Osteocyte (in vitro differentiated cells): Measurements from ENCODE around the gene GFRA4. TPM values are rescaled to one million over a fixed set of nuclear protein-coding genes. Genes with fewer than 3 reads are reported as not detected.
A peak's percentile ranks its signal among the peaks of the same experiment; 100 is the strongest.

ENCODE experiments used
- DNase-seq: peaks from one replicate; pipeline ENCODE4 v3.0.0; 2021; ENCODE audit warnings: mixed read lengths; ENCODE audit not compliant: unreplicated experiment; ENCODE audit errors: extremely low spot score
- H3K27ac Mint-ChIP-seq: one replicate; pipeline ENCODE4 v1.8.0; 2021; ENCODE audit warnings: mild to moderate bottlenecking, mixed read lengths; ENCODE audit not compliant: unreplicated experiment
- H3K27me3 Mint-ChIP-seq: one replicate; pipeline ENCODE4 v1.8.0; 2021; ENCODE audit warnings: mixed read lengths; ENCODE audit not compliant: unreplicated experiment
- H3K36me3 Mint-ChIP-seq: one replicate; pipeline ENCODE4 v1.8.0; 2021; ENCODE audit warnings: mixed read lengths; ENCODE audit not compliant: unreplicated experiment
- H3K4me1 Mint-ChIP-seq: one replicate; pipeline ENCODE4 v1.8.0; 2021; ENCODE audit warnings: mixed read lengths; ENCODE audit not compliant: unreplicated experiment
- H3K4me3 Mint-ChIP-seq: one replicate; pipeline ENCODE4 v1.8.0; 2021; ENCODE audit warnings: mild to moderate bottlenecking, moderate library complexity, mixed read lengths; ENCODE audit not compliant: unreplicated experiment
- H3K9me3 Mint-ChIP-seq: one replicate; pipeline ENCODE4 v1.8.0; 2021; ENCODE audit warnings: mixed read lengths; ENCODE audit not compliant: unreplicated experiment
- total RNA-seq: library from RNA; stranded (reverse); gene quantifications from 2 replicates; pipeline ENCODE4 v1.2.1, GENCODE V29; 2021
- TF ChIP-seq, protein P1 (sequence below): fragments of 200-600 bp; sonication (generic); IDR thresholded peaks from 2 replicates; pipeline ENCODE4 v1.5.0; 2021; ENCODE audit warnings: antibody characterized with exemption, mild to moderate bottlenecking, moderate library complexity

The GFRA4 gene
- total RNA-seq, 1 donor from 2014 or later: not detected

DNA sequence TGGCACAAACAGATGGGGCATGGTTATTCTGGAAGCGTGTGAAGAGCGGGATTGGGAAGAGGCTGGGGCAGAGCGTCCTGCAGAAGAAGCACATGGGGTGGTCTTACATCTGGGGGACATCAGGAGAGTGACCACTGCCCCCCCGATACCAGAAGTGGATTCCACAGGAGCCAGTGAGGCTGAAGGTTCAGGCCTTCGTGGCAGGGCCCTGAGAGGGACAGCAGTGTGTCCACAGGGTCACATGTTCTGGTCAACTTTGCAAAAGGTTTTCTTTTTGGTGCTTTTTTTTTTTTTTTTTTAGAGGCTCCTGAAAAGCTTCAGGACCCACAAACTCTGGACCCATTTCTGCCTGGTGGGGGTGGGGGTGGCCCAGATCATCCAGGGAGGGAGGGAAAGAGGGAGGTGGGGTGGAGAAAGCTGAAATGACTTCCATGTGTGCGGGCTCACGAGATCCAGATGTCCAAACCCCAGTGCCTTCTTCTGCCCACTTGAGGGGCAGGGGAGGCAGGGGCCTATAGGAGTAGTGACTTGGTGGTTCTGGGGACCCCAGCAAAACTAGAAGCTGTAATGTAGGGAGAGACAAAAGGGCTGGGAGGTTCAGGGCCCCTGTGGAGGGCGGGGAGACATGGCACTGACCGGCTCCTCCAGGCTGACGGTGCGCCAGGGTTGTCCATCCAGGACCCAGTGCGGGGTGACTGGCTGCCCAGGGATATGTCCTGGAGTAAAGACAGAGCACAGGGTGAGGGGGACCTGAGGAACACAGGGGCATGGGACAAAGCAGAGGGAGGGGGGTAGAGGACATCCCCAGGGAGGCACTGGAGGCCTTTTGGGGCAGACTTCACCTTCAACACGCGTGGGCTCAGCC lies 15.9 kb upstream of the GFRA4 start:
- Mint-ChIP-seq H3K9me3 (no peaks in the 10 kb centered on the region), H3K36me3 (no peaks in the 10 kb centered on the region), H3K27me3 (peaks cover 10% of the 10 kb centered on the region), H3K27ac (peak overlapping the region; percentile 94), H3K4me3 (peak overlapping the region; percentile 40), H3K4me1 (peaks cover 52% of the 10 kb centered on the region)
- TF ChIP-seq, protein P1, sequence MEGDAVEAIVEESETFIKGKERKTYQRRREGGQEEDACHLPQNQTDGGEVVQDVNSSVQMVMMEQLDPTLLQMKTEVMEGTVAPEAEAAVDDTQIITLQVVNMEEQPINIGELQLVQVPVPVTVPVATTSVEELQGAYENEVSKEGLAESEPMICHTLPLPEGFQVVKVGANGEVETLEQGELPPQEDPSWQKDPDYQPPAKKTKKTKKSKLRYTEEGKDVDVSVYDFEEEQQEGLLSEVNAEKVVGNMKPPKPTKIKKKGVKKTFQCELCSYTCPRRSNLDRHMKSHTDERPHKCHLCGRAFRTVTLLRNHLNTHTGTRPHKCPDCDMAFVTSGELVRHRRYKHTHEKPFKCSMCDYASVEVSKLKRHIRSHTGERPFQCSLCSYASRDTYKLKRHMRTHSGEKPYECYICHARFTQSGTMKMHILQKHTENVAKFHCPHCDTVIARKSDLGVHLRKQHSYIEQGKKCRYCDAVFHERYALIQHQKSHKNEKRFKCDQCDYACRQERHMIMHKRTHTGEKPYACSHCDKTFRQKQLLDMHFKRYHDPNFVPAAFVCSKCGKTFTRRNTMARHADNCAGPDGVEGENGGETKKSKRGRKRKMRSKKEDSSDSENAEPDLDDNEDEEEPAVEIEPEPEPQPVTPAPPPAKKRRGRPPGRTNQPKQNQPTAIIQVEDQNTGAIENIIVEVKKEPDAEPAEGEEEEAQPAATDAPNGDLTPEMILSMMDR: no peak
- DNase-seq: no peak

DNA sequence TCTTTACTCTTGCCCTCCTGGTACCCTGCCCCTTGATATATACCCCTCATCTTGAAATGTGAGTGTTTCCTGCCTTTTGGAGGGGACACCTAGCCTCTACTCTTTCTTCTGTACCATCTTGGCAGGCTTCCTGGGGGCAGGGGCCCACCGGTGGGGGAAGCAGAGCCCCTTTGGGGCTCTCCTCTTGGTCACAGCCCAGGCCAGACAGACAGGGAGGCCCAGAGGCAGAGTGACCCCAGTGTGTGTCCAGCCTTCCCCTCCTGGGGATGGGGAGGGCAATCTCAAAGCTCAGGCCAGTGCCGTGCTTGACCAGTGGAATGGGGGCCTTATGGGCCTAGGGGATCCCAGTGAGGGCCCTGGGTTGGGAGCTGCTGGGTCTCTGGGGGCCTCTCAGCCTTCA lies 15.0 kb upstream of the GFRA4 start:
- no peaks in the 10 kb centered on the region for H3K36me3 Mint-ChIP-seq
- H3K4me3 Mint-ChIP-seq: no peak overlapping the region
- peaks cover 10% of the 10 kb centered on the region for H3K27me3 Mint-ChIP-seq
- DNase-seq: no peak
- peak overlapping the region; percentile 82 for H3K27ac Mint-ChIP-seq
- no peaks in the 10 kb centered on the region for H3K9me3 Mint-ChIP-seq
- peaks cover 52% of the 10 kb centered on the region for H3K4me1 Mint-ChIP-seq
- TF ChIP-seq, protein P1: no peak

DNA sequence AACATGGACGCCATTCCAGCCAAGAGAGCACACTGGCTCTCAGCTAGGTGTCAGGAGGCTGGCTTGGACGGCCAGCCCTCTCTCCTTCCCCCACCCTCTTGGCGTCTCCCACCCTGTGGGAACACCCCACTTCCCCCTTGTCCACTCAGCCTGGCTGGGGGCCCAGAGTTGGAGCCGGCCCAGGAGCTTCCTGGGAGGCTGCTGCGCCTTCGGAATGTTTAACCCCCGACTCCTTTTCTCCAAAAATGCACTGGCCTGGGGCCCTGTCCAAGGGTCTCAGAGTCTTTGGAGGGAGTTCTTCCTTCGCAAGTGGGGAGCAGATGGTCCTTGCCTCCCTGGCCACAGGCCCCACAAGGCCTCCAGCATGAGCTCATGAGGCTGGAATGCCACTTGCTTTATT lies 14.5 kb upstream of the GFRA4 start:
- H3K9me3 Mint-ChIP-seq: no peaks in the 10 kb centered on the region
- H3K27me3 Mint-ChIP-seq: peaks cover 10% of the 10 kb centered on the region
- TF ChIP-seq, protein P1: no peak
- no peak for DNase-seq
- H3K36me3 Mint-ChIP-seq: no peaks in the 10 kb centered on the region
- H3K4me3 Mint-ChIP-seq: no peak overlapping the region
- H3K27ac Mint-ChIP-seq: peak overlapping the region; percentile 82
- peaks cover 52% of the 10 kb centered on the region for H3K4me1 Mint-ChIP-seq

DNA sequence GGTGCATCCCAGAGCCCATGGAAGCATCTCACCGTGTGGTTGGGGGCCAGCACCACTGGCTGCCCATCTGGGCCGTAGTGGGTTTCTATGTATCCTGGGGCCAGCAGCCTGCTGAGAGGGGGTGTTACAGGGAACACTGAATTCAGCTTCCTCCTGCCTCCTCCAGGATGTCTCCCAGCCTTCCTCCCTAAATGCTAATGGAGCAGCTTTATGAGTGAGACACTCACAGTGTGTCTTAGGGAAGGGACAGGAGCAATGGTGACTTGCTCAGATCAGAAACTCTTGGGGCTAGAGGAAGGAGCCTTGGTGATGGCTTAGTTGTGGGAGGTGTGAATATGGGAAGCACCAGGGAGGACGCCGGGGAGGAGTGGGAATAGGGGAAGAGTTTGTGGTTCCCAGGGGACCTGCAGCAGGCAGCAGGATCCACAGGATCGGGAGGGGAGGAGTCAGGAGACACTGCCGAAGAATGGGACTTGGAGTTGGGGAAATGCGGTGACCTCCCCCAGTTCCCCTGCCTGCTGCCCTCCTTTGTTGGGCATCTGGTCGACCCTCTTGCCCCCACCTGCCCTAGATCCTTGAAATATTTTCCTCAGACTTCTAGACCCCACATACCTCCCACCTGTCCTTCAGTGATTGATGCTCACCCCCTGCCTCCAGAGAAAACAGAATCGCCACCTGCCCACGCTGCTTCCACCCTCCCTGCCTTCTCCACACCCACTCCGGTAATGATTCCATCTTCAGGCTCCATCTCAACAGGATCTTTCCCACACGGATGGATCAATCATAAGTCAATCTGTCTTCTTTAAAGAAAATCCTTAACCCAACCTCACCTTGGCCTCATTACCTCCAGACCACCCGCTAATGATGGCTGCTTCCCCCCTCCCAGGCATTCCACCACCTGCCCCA lies 12.0 kb upstream of the GFRA4 start:
- TF ChIP-seq, protein P1: no peak
- no peaks in the 10 kb centered on the region for H3K36me3 Mint-ChIP-seq
- H3K4me3 Mint-ChIP-seq: no peak overlapping the region
- peaks cover 10% of the 10 kb centered on the region for H3K27me3 Mint-ChIP-seq
- no peaks in the 10 kb centered on the region for H3K9me3 Mint-ChIP-seq
- no peak for DNase-seq
- no peak overlapping the region for H3K27ac Mint-ChIP-seq
- H3K4me1 Mint-ChIP-seq: peaks cover 42% of the 10 kb centered on the region

DNA sequence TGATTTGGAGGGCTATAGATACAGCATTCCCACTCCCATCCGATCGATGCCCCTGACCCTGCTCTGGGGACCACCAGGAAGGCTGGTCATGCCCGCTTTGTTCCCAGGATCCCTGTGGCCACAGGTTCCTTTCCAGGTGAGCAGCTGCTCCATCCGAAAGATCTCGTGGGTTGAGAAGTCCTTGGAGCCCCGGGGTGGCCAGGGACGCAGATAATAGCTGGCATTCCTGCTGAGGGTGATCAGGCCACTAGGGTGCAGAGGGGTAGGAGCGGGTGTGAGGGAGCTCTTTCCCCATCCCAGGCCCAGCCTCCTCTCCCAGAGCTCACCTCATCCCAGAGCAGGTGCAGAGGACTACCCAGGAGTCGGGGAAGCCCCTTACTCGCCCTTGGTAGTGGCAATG lies 11.2 kb upstream of the GFRA4 start:
- Mint-ChIP-seq H3K4me1 (peaks cover 40% of the 10 kb centered on the region), H3K27ac (no peak overlapping the region), H3K36me3 (no peaks in the 10 kb centered on the region), H3K27me3 (peaks cover 10% of the 10 kb centered on the region), H3K4me3 (no peak overlapping the region), H3K9me3 (no peaks in the 10 kb centered on the region)
- TF ChIP-seq, protein P1: no peak
- no peak for DNase-seq
